NK-92 (cell line): Measurements from ENCODE around the gene LMF1.

Source experiments
- DNase-seq: peaks from one replicate; lab custom pipeline; 2025; ENCODE audit not compliant: unreplicated experiment; lab: John Stamatoyannopoulos, UW

Gene LMF1

DNA sequence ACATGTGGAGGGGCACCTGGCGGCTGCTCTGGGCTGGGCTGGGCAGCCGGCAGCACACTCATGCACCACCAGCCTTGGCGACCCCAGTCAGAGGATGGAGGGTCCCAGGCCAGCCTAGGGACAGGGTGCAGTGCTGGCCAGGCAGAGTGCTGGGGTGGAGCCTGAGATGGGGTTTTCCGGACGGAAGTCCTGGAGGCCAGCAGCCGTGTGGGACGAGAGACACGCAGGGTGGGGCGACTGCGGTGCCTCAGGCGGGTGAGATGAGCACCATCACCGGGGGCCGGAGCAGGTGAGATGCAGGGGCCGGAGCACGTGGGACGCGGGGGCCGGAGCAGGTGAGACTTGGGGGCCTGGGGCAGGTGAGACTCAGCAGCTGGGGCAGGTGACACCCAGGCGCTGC is 55.2 kb downstream of the LMF1 start:
- DNase-seq = no peak

- DNase-seq = no peak
These were observed 56.3 kb downstream of the LMF1 start for GRCh38 chr16:914440-914839.

DNA sequence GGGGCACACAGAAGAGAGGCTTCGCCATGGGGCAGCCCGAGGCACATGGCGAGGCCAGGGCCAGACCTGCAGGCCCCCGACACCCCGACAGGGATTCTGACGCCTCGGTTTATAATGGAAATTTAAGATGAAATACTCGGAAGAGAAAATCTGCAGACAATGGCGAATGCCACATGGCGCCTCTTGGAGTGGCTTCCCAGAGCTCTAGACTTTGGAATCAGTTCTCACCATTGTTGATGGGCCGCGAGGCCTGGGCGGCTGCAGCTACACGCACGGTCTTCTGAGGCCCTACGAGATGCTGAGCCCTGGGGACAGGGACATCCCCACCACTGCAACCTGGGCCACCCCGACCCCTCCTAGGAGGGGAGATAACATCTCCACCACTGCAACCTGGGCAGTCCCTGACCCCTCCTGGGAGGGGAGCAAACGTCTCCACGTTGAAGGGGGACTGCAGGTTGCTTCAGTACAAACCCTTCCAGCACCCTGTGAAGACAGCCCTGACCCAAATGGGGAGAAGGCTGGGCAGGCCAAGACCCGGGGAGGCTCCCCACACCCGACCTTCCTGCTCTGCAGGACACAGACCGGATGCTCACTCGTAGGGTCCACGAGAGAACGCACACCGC is 56.9 kb downstream of the LMF1 start:
- no peak for DNase-seq

GRCh38 chr16:912684-913613 is 57.8 kb downstream of the LMF1 start:
- no peak for DNase-seq

DNA sequence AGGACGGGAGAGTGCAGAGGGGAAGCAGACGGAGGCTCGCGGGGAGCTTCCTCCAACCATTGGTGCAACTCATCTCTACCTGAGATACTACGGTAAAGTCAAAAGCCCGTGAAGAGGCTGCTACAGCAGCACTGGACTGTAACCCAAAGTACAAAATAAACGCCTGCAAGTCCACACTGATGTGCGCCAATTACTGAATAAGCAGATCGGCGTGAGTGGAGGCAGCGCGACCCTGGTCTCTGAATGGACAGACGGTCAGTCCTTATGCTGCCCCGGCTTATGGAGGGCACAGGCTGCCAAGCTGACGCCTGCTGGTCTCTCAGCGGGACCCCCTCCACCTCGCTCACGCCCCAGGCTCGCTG is 58.5 kb downstream of the LMF1 start:
- DNase-seq = no peak

DNA sequence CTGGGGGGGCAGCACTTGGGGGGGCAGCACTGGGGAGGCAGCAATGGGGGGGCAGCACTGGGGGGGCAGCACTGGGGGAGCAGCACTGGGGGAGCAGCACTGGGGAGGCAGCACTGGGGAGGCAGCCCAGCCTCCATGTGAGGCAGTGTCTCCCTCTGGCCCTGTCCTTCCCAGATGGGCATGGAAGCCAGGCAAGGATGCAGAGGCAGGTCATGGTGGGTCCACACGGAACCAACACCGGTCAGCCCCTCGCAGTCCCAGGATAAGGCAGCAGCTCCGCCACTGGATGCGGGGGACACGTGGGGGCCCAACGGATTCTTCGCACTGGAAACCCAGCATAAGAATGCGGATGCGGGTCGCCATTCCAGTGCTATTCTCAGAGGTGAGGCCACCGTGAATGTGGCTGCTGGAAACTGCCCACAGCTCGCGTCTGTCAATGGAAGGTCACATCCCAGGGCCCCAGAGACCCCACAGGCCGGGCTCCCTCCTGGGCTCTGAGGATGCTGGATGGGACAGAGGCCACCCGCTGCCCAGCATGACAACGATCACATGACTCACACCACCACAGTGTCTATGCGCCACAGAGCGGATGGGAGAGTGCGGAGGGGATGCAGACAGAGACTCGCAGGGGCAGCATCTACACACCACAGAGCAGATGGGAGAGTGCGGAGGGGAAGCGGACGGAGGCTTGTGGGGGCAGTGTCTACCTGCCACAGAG is 59.0 kb downstream of the LMF1 start:
- DNase-seq = no peak

DNA sequence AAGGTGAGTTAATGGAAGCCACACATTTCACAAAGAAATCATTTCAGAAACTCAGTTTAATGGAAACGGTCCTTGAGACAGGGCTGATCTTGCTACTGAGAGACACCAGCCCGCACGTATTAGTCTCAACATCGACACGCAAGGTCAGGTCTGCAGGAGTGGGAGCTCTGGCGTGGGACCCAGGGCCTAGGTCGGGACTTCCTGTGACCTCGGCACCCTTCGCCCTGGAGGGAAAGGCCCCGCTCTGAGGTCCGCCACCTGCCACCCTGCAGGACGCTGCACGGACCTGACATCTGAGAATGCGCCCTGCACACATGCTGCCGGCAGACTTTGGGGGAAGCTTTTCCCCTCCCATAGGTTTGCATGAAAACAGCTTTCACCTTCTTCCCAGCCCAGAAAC is 59.7 kb downstream of the LMF1 start:
- no peak for DNase-seq

GRCh38 chr16:910181-910580 is 60.6 kb downstream of the LMF1 start:
- DNase-seq = no peak

- DNase-seq = no peak
These were observed 61.3 kb downstream of the LMF1 start for GRCh38 chr16:909281-910000.

GRCh38 chr16:908526-909155 is 62.1 kb downstream of the LMF1 start:
- no peak for DNase-seq

DNA sequence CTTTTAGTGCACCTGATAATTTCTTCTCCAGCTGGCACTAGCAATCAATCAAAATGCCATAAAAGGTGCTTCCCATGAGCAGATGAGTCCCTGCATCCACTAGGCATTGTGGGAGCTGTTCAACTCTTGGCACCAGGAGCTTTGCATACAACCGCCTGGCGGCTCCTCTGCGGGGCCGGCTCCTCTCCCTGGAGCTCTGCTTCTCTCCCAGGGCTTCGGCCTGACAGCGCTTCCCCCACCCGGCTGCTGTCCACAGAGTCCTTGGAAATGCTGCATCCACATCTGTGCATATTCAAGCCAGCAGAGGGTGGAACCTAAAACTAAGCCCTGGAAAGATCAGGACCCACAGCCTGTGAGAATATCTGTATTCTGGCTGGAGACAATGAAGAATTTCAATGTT is 62.9 kb downstream of the LMF1 start:
- no peak for DNase-seq

DNA sequence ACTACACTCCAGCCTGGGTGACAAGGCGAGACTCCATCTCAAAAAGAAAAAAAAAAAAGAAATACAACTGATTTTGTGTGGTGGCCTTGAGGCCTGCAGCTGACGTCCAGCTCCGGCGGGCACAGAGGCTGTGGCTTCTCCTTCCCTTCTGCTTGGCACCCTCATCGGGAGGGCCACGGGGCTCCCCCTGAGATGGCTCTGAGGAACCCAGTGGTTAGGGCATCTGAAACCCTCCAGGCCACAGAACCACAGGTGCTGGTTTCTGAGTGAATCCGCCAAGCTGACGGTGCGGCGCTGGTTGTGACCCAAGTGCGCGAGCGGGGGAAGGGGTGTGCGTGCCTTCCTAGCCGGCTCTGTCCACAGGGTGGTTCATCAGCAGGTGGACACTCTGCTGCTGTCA is 63.4 kb downstream of the LMF1 start:
- DNase-seq = no peak

- DNase-seq = no peak
These were observed 64.5 kb downstream of the LMF1 start for GRCh38 chr16:906296-906695.

DNA sequence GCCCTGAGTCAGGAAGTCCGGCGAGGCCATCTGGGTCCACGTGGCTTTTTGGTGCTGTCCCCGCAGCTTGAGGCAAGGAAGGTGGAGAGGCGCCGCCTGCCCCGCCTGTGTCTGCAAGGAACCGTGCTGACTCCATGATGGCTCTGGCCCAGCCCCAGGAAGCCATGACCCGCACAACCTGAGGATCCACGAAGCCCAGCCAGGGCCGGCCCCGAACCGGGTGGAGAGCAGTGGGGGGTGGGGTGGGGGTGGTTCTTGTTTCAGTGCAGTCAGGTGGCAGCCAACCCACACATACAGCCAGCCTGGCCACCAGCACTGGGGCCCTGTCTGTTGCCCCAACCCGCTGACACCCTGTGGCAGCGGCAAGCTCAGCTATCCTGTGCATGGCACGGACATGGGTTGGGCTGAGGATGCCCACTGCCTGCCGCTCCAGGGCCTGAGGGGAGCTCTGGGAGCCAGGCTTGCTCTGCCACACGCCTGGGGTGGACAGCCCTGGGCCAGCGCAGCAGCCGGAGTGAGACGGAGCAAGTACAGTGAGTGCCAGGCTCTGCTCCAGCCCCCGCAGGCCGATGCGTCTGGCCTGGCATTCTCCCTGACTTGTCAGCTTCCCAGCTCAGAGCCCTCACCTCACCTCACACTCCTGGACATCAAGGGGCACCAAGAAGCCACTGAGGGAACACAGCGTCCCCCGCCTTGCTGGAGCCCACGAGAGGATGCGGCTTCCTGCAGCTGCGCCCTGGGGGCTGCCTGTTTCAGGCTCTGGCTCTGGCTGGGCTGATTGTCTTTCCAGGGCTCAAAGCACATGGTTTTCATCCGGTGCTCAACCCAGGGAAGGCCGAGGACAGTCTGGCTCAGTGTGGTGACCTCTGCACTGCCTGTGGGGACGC is 68.8 kb downstream of the LMF1 start:
- DNase-seq = no peak

- no peak for DNase-seq
These were observed 69.6 kb downstream of the LMF1 start for GRCh38 chr16:901149-901548.

GRCh38 chr16:900211-900610 is 70.6 kb downstream of the LMF1 start:
- DNase-seq = no peak

- DNase-seq = no peak
These were observed 71.1 kb downstream of the LMF1 start for GRCh38 chr16:899683-900060.

GRCh38 chr16:898761-899682 is 71.8 kb downstream of the LMF1 start:
- DNase-seq = no peak

DNA sequence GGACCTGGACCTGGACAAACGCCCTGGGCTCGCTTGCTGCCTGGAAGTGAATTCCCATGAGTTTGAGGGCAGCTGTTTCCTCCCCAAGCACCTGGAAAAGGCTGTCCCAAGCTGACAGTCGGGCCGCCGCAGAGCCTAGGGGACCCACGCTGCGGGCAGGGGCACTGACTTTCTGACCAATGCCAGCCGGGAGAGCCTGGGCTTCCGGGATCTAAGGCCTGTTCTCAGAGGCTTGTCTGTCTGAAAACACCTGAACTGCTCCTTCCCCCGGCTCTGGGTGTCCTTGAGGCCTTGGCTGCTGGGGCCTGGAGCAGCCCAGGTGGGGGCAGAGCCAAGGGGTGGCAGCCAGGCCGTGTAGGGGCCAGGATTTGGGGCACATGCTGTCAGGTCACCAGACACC is 72.6 kb downstream of the LMF1 start:
- no peak for DNase-seq
